NCI-H524 (cell line): ENCODE results near the gene RNPEPL1.

Experiments
- DNase-seq, 2 experiments: peaks; one replicate each; lab custom pipeline; 2025; lab: John Stamatoyannopoulos, UW

Gene RNPEPL1

GRCh38 chr2:240626531-240627300 lies 58.4 kb downstream of the RNPEPL1 start:
- DNase-seq = no peak

GRCh38 chr2:240627736-240628506 lies 59.6 kb downstream of the RNPEPL1 start:
- no peak for DNase-seq

- DNase-seq = no peak
Measured at GRCh38 chr2:240628507-240628807, 60.2 kb downstream of the RNPEPL1 start.

GRCh38 chr2:240628808-240629618 lies 60.7 kb downstream of the RNPEPL1 start:
- no peak for DNase-seq

- no peak for DNase-seq
Measured at GRCh38 chr2:240629619-240629967, 61.3 kb downstream of the RNPEPL1 start.

- peak in 1 of 2 experiments; percentile 20 for DNase-seq
Measured at GRCh38 chr2:240629968-240630770, 61.9 kb downstream of the RNPEPL1 start.
